GM21723 (cell line): Measurements from ENCODE around the gene ADORA2B.
"Not testable (repeated sequence)": the region's sequence is repeated elsewhere in the genome, so short reads cannot be mapped to it uniquely, and the experiment has no call there.

Experiments used
- ATAC-seq: cut with Tn5 transposase; IDR thresholded peaks from one replicate; pipeline ENCODE4 v1.9.1; 2021; ENCODE audit warnings: mild to moderate bottlenecking, moderate library complexity; ENCODE audit not compliant: unreplicated experiment

Gene ADORA2B

GRCh38 chr17:15944759-15945526 lies at the start of gene ADORA2B:
Gene ADORA2B, plus strand, starts transcription at chr17:15945130. Its CDS starts 119 bp downstream, at chr17:15945249.
- ATAC-seq, result no peak

- no peak for ATAC-seq
These were observed 48.7 kb upstream of the ADORA2B start for GRCh38 chr17:15896277-15896676.

GRCh38 chr17:15896834-15897233 lies 48.1 kb upstream of the ADORA2B start:
- ATAC-seq, result no peak

- ATAC-seq, result not testable (repeated sequence)
These were observed 45.3 kb upstream of the ADORA2B start for GRCh38 chr17:15899596-15899995.

GRCh38 chr17:15900871-15901270 lies 44.1 kb upstream of the ADORA2B start:
- no peak for ATAC-seq

GRCh38 chr17:15905236-15905635 lies 39.7 kb upstream of the ADORA2B start:
- ATAC-seq, result not testable (repeated sequence)

DNA sequence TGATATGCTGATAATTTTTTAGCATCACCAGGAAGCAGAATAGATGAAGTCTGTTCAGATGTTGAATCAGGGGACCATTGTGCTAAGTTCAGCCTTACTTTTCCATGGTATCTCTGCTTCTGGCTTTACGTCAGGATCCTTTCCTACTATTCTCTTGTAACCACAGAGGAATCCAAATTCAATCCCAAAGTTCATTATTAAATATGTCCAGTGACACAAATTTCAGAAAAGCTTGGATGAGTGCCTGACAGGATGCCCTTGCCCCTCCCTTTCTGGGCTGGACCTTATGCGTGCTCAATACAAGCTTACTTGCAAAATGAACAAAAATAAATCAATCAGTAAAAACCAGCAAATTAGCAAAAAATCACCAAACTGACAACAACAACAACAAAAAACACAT lies 37.6 kb upstream of the ADORA2B start:
- no peak for ATAC-seq

GRCh38 chr17:15908378-15908777 lies 36.6 kb upstream of the ADORA2B start:
- no peak for ATAC-seq

DNA sequence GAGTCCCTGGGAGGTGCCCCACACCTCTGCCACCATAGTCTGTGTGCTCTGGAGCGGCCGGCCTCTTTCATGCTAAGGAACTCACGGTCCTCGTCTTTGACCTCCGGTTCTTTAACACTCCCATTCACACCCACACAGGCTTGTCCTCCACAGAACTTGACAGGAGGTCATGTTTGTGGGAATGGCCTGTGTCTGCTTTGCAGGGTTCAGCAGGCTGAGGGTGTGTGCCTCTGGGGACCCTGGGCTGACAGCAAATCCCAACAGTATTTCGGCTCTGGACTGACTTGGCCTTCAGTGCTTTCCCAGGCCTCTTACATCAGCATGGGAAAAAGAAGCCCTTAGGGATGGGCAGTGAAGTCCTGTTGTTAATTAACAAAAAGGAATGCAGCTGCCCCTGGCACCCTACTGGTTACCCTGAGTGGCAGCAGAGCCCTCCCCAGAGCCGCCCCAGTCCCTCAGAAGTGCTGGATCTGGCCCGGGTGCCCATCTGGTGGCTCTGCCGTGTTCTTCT lies 35.4 kb upstream of the ADORA2B start:
- ATAC-seq, result no peak

DNA sequence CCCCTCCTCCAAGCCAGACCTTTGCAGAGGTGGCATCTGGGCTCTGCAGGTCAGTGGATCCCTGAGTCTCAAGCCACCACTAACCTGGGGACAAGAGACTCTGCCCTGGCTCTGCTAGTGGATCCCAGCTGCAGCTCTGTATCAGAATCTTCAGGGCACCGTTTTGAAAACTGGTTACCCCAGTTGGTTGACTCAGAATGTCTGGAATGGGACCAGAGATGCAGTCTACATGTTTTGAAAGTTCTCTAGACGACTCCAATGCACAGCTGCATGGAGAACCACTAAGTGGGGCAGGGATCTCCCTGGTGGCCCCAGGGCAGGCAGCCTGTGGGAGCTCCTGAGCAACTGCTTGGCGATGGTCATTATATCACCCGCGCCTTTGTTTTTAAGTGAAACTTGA lies 34.1 kb upstream of the ADORA2B start:
- ATAC-seq, result no peak

GRCh38 chr17:15911701-15912100 lies 33.2 kb upstream of the ADORA2B start:
- not testable (repeated sequence) for ATAC-seq

DNA sequence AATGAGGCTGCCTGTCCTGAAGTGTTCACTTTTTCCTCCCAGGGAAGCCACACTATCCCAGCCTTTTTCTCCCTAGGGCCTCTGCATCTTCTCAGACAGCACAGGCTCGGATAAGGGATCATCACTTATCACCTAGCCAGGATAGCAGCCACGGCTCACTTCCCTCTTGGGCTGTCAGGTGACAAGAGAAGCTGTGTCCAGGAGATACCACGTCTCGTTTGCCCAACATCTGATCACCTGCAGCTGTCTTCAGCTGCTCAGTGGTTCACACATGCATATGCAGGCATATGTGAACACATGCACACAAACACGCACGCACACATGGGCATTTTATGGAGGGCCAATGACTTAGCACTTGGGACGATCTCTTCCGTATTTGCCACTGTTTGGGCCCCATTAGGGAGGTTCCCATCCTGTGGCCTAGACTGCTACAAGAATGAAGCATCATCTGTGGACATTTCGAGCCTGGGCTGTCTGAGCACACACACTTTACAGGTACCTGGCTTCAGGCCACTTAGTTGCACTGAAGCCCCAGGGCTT lies 32.4 kb upstream of the ADORA2B start:
- ATAC-seq, result no peak

- ATAC-seq, result no peak
These were observed 31.1 kb upstream of the ADORA2B start for GRCh38 chr17:15913826-15914225.

GRCh38 chr17:15914400-15915170 lies 30.3 kb upstream of the ADORA2B start:
- no peak for ATAC-seq

GRCh38 chr17:15915961-15916360 lies 29.0 kb upstream of the ADORA2B start:
- ATAC-seq, result no peak

DNA sequence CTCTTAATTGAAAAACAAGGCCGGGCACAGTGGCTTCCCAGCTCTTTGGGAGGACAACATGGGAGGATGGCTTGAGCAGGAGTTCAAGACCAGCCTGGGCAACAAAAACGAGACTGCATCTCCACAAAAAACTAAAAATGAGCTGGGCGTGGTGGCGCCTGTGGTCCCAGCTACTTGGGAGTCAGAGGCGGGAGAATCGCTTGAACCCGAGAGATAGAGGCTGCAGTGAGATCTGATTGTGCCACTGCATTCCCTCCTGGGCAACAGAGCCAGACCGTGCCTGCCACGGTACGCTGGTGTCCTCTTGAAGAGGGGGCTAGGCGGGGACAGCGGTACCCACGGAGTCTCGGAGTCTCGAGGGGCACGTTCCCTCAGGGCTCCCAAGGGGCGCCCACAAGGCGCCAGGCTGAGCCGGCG lies 27.9 kb upstream of the ADORA2B start:
- no peak for ATAC-seq

DNA sequence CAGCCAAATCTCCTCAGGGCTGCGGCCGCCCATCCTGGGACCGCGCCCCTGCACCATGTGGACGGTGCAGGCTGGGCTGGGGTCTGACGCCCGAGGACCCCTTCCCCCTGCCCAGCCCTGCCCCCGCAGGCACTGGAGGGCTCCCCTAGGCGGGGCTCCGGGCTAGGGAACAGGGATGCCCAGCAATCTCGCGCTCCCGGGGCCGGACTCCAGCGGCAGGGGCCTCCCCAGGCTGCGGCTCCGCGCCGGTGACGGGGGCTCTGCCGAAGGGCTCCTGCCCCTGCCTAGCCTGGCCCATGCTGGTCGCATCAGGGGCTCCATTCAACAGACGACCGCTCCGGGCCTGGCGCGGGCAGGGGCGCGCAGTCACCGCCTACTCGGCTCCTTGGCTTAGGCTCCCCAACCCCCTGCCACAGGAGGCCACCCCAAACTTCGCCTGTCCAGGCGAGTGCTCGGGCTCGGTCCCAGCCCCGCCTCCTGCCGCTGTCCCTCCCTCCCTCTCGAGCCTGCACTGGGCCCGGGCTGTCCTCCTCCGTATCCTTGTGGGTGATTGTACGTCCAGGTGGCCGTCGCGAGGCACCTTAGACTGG lies 27.4 kb upstream of the ADORA2B start:
- no peak for ATAC-seq

DNA sequence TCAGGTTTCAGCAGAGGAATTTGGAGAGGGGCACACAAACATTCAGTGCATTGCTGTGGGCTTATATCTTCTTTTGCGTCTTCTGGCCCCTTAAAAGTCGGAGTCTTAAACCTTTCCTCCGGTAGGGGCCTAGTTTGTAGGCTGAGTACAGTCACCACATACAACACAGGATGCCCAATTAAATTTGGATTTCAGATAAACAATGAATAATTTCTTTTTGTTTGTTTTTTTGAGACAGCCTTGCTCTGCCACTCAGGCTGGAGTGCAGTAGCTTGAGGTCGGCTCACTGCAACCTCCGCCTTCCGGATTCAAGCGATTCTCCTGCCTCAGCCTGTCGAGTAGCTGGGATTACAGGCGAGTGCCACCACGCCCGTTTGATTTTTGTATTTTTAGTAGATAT lies 26.7 kb upstream of the ADORA2B start:
- ATAC-seq, result no peak

- ATAC-seq, result no peak
These were observed 26.2 kb upstream of the ADORA2B start for GRCh38 chr17:15918661-15919259.

DNA sequence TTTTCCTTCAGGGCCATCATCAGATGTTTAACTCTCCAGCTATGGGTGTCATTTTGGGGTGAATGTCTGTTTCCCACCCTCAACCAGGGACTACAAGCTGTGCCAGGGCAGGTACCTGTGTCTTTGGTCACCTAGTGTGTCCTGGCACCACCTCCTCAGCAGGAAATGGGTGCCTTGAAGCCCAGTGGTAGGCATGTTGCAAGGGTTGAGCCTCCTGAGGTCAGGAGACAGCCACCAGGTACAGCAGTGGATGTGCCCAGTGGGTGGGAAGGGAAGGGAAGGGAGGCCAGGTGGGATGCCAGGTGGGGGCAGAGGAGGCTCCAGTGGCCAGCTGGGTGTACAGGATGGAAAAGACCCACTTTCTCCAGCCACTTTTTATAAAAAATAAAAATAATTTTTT lies 25.5 kb upstream of the ADORA2B start:
- ATAC-seq, result no peak

GRCh38 chr17:15920758-15921239 lies 24.1 kb upstream of the ADORA2B start:
- no peak for ATAC-seq
